RPMI8226 (cell line): Measurements from ENCODE around the gene SLC39A11.

Source experiments
- DNase-seq: peaks from one replicate; pipeline ENCODE4 v3.0.0-alpha.2; 2015

SLC39A11 gene

DNA sequence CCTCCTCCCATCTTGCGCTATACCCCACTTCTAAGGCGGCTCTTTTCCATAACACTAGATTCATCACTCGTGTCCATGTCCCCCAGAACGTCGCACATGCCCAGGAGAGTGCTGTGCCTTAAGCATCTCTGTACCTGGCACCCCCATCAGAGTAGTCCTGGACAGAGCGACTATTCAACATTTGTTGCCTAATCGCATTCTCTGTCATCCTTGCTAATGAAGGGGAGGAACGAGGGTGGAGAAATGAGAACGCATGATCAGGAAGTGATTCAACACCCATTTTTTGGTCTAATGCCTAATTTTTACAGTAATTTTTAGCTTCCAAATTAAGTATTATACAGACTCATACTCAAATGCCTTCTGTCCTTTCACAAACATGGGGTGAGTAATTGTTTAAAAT, 53.2 kb downstream of the SLC39A11 start:
- DNase-seq: no peak

DNA sequence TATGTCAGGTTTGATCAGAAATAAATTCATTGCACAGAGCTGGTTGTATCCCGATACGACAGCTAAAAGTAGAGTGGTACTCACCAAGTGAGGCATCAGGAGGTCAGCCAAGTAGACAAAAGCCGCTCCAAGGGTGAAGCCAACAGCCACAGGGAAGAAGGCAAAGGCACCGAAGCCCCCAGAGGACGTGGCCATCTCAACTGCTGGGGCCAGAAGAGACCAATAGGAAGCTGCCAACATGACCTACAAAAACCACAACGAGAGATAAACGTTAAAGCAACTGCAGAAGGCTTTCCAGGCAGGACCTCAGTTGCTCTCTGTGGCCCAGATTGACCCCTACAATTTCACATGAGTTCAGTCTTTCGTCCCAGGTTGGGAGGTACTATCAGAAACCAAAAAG, 61.0 kb downstream of the SLC39A11 start:
- no peak for DNase-seq

DNA sequence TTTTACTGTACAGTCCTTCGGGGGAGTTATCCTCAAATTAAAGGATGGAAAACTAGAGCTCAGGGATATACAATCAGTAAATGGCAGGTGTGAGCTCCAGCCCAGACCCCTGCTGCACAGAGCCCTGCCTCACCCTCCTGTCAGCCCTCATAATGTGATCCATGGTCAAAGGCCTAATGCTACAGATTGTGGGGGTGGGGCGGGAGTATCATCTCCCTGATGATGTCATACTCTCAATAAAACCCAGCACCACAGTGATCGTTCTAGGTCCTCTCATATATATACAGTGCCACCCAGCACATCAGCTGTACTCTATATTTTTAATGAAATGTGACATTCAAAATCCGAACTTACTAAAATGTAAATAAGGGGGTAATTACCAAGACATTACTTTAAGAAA, 61.5 kb downstream of the SLC39A11 start:
- DNase-seq: no peak

DNA sequence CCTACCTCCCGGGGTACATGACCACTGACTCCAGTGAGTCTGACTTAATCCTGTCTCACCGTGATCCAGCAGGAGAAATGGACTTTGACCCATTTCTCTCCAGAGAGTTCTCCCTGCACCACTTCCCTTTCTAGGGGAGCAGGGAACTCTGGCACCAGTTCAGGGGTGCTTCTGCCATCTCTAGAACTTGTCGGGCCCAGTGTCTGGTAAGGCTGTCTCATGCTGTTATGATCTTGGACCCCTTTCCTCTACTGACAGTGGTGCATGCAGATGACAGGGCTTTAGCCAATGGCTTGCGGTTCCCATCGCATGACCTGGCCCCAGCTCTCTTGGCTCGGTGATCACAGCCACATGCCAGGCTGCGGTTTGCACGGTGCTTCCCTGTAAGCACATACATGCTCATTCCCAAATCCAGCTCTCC, 62.0 kb downstream of the SLC39A11 start:
- no peak for DNase-seq

DNA sequence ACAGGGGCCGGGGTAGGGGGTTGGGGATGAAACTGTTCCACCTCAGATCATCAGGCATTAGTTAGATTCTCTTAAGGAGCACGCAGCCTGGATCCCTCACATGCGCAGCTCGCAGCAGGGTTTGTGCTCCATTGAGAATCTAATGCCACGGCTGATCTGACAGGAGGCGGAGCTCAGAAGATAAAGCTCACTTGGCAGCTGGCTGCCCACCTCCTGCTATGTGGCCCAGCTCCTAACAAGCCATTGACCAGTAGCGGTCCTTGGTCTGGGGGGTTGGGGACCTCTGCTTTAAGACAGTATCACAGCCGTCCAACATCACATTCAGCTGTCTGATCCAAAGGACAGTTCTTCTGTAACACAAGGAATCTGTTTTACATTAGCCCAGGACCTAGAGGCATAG, 62.5 kb downstream of the SLC39A11 start:
- no peak for DNase-seq

DNA sequence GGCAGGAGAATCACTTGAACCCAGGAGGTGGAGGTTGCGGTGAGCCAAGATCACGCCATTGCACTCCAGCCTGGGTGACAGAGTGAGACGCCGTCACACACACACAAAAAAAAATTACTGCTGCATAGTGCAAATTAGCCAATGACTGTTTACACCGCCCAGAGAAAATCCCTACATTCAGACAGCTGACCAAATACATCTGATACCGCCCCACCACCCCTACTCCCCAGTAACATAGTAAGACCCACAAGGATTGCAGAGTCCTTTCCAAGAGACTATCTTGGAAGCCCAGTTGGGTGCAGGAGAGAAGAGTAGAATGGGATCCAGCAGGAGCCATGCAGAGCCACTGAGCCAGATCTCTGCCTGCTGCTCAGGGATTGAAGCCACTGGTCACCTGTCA, 63.5 kb downstream of the SLC39A11 start:
- no peak for DNase-seq

DNA sequence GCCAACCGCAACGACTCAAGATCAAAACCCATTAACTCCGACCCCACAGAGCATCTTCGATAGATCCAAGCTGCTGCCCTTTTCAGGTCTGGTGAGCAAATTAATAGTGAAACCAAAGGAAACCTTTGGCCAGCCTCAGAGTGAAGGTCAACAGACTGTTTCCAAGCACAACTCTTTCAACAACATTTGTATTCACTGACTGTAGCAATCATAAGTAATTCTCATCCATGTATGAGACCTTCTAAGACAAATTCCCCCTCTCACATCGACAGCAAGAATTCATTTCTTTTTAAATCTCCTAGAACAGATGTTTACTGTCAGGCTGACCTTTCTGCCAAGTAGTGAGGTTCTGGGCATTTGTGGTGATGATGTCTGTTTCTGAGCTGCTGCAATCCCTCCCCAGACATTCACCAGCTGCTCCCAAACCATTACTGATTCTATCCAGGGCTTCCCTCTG, 64.2 kb downstream of the SLC39A11 start:
- DNase-seq: no peak

DNA sequence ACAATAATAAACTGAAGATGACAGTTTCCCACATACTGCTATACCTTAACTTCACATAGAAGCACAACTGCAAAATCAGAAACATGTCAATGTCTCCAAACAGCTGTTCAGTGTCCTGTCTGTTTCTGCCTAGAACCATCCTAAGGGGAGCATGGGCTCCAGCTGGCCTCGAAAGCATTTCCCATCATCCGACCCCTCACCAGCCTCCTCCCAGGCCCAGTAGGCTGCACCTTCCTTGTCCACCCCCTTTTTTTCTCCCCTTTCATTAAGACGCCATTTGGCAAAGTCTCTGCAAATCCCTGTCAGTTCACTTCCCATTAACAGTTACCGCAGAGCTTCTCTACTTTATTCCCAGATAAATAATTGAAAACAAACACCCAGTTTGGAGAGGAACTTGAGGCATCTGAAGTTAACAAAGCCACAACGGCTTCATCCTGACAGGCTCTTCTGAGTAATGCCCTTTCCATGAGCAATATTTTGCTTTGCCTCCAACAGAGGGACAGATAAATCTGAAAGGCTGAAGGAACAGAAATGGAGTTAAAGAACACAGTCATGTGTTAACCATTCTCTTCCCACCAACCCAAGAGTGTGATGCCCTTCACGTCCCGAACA, 65.3 kb downstream of the SLC39A11 start:
- DNase-seq: no peak

DNA sequence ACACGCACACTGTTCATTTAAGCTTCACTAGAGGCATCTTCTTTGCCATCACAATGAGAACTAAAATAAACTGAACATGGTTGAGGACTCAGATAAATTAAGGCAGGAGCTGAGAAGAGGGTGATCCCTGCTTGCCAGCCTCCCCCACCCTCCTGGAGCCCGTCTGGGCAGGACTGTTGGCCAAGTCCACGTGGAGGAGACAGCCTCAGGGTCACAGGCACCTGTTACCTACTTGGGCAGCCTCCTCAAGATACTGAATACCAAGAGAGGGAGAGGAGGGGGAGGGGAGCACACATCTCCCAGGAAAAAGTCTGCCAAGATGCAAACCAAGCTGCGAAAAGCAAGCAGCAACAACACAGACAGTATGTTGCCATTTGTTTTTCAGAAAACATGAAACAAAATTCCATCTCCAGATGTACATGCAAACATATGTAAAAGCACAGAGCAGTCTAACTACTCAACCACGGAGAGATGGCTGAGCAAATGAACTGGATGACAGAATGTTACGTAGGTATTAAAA, 67.4 kb downstream of the SLC39A11 start:
- DNase-seq: no peak

DNA sequence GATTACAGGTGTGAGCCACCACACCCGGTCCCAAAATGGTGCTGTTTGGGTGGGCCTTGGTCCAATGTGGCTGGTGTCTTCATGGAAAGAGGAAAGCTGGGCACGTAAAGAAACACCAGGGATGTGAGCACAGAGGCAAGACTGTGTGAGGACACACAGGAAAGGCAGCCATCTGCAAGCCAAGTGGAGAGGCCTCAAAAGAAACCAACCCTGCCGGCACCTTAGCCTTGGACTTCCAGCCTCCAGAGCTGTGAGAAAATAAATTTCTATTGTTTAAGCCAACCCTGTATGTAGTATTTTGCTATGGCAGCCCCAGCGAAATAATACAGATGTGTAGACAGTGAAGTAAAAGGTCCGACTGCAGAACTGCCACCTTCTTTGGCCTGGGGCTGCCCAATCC, 68.7 kb downstream of the SLC39A11 start:
- DNase-seq: no peak

DNA sequence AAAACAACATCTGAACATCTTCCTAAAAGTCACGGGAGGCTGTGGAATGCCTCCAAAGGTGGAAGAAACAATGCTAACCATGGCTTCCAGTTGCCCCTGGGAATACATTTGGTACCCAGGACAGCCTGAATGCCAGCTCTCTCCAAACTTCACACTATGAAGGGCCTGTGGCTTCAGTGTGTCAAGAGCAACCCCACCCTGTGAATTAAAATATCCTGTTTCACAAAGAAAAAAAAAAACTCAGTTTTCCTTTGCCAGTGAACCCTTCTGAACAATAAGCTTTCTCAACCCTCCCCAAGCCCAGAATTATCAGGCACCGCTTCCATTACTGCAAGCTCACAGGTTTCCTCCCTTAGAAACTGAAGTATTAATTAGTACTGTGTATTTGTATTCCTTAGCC, 69.8 kb downstream of the SLC39A11 start:
- DNase-seq: no peak

DNA sequence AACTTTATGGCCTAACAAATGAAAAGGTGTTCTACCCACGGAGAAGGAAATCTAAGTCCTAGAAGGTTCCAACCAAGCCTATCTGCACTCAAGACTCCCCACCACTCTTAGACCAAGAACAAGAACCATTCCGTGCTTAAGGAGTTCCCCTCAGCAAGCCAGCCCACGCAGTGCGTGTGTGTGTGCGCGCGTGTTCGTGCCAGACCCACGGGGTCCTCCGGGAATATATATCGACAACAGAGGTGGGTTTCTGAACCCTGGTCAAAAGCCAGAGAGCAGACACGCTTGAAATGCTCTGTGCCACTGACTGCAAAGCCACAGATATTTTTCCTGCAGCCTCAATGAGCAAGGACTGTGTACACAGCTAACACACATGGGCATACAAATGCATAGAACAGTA, 70.7 kb downstream of the SLC39A11 start:
- DNase-seq: no peak

DNA sequence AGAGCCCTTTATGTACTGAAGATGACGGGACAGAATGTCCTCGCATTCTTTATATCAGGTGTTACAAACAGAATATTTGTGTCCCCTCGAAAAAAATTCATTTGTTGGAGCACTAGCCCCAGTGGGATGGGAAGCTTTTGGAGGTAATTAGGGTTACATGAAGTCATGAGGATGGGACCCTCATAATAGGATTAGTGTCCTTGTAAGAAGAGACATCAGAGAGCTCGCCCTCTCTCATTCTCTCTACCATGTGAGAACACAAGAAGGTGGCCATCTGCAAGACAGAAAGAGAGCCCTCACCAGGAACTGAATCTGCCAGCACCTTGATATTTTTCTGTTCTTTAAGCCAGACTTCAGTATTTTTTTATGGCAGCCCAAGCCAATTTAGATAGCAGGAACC, 72.4 kb downstream of the SLC39A11 start:
- DNase-seq: no peak

DNA sequence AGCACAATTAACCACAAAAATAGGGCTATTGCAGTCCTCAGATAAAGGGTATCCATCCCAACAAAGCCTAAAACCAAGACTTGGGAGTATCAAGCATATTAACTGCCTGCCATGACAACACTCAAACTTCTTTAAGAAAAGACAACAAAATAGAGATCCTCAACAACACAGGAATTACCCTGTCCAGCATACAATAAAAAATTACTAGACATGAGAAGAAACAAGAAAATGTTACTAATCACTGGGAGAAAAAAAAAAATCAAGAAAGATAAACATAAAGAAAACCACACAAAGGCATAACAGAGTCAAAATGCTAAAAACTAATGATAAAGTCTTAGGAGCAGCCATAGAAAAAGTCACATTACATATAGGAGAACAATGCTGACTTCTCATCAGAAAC, 73.9 kb downstream of the SLC39A11 start:
- no peak for DNase-seq

DNA sequence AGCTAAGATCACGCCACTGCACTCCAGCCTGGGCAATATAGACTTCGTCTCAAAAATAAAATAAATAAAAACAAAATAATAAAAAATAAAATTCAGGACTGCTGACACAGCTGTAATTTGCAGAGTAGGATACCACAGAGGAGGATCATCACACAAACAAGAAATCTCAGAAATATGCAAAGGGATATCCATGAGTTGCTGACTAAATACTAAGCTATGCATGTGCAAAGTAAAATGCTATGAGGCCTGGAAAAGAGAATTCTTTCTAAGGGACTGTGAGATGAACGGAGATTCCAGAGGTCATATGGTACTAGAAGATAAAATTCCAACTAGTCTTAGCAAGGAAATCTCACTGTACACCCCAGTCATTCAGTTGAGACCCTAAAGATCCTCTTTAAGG, 74.8 kb downstream of the SLC39A11 start:
- no peak for DNase-seq

DNA sequence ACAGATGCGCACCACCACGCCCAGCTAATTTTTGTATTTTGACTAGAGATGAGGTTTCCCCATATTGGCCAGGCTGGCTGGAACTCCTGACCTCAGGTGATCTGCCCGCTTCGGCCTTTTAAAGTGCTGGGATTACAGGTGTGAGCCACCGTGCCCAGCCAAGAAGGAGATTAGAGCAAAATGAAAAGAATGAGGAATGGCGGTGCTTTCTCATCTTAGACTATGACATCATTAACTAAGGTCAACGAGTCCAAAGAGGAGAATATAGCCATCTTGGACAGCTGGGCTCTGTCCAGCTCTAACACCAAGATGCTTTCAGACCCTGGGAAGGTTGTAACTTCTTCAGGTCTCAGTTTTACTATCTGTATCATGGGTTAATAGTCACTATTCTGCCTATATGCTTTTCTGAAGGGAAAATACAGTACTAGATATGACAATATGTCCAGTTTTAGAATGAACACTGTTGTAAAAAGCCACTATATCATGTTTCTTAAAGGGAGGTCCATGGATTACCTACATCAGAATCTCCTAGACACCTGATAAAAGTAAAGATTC, 76.7 kb downstream of the SLC39A11 start:
- no peak for DNase-seq

DNA sequence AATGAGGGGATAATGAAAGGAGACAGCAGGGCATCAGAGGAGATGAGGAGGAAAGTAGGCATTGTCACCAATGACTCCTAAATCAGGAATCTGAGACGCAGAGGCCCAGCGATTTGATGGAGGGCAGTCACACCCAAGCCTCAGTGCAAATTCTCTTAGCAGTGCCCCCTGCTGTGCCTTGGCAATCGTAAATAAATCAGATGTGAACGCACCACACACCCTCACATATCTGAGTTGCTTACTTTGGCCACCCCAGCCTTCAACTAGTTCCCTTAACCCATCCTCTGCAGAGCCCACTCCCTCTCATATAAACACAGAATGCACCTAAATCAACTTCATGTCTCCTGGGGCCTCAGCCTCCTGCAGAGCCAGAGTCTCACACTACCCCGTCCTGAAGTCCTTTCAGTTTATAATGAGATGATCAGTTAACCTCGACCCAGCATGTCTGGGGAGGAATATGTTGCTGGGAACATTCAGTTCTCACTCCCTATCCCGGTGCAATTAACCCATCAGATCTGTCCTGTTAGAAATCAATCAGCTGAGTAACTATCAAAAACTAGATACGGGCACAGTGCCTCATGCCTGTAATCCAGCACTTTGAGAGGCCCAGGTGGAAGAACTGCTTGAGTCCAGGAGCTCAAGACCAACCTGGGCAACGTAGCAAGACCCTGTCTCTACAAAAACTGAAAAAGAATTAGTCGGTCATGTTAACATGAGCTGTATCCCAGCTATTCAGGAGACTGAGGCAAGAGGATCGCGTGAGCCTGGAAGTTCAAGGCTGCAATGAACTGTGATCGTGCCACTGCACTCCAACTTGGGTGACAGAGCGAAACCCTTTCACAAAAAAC, 78.4 kb downstream of the SLC39A11 start:
- no peak for DNase-seq

DNA sequence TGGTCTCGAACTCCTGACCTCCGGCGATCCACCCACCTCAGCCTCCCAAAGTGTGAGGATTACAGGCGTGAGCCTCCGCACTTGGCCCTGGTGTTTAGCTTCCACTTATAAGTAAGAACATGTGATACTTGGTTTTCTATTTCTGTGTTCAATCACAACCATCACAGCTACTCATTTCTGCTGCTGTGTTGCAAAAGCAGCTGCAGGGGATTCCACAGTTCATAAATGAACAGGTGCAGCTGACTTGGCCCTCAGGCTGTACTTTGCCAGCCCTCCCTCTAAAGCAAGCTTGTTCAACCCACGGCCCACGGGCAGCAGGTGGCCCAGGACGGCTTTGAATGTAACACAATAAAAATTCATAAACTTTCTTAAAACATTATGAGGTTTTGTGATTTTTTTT, 79.2 kb downstream of the SLC39A11 start:
- no peak for DNase-seq

DNA sequence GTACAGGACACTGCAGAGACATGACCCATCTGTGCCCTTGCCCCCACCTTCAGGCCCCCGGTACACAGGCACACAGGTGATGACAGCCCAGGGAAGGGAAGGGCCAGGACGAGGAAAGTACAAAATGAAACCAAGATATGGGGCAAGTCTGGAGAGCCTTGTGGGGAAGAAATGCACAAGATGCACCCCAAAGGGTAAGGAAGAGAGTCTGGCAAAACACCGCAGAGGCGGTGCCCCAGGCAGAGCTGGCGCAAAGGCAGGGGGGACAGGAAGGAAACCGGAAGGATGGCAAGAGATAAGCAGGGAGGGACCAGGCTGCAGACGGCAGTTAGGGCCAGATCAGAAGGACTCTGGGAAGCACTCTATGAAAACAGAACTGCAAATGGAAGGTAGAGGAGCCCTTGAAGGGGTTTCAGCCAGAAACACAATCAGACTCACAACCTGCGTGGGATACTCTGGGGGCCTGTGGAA, 81.4 kb downstream of the SLC39A11 start:
- DNase-seq: no peak

DNA sequence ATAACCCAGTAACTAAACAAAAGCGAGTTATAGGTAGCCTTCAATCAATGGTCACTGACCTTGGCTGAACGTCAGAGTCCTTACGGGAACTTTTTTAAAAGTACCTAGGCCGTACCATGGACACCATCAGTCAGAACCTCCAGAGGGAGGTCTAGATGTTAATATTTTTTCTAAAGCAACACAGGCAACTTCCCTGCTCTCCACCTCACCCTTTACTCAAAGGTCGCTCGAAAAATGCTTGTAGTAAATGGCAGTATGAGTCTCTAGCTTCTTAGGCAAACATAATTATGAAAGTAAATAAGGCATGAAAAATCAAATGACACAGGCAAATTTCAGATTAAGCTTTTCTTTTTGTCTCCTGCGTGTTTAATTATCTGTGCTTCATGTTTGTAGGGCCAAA, 82.1 kb downstream of the SLC39A11 start:
- DNase-seq: no peak

DNA sequence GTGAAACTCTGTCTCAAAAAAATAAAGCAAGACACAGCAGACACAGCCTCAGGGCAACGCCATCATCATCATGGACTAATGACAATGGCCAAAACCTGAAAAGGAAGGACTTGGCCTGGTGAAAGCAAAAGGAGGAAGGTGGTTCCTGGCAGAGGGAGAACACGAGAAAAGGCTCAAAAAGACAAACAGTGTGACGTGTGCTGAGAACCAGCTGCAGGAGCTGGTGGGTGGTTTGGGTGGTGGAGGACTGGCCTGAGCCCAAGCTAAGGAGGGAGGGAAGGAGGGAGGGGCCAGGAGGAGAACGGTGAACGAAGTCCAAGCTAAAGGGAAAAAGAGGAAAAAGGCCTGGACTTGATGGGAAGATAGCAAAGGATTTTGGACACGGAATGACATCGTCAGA, 85.1 kb downstream of the SLC39A11 start:
- no peak for DNase-seq

DNA sequence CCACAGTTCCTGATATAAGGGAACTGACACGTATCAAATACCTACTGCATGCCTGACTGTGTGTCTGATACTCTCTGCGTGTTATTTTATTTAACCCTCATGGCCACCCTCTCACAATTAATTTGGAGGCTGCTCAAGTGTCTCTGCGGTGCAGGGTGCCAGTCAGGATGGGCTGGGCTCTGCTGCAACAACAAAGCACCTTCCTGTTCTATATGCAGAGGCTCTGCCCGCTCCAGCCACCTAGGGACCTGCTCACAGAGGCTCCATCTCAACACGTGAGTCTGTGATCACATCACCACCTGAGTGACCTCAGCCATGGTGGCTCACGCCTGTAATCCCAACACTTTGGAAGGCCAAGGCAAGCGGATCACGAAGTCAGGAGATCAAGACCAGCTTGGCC, 87.1 kb downstream of the SLC39A11 start:
- no peak for DNase-seq

DNA sequence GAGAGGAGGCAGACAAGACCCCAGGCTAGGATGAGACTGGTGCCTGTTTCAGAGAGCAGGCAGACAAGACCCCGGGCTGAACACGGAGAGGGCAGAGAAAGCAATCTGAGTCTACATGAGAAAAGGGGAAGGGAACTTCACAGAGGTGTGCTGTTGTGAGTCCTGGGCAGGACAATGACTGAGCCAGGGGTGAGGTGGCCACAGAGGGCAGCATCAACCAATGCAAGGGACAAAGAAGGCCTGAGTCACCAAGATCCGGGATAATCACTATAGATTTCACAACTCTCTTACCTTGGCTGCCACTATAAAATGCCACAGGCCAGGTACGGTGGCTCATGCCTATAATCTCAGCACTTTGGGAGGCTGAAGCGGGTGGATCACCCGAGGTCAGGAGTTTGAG, 89.0 kb downstream of the SLC39A11 start:
- no peak for DNase-seq

DNA sequence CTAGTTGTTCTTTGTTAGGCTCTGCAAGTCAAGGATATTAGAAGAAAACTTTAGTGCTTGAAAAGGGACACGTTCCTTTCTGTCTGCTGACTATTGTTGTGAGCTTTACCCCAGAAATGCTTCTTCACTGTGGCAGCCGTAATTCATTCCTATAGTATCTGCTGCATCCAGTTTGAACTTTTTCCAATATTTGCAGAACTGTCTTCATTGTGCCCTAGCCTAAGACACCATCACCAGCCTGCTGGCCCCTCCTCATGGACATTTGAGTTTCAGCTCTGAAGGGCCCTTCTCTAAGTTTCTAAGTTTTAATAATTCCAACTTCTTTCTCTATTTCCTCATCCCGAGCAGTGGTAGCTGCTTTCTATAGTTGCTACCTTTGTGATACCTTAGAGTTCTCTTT, 91.7 kb downstream of the SLC39A11 start:
- no peak for DNase-seq
